IMR-90 (cell line): Measurements from ENCODE around the gene HMOX1. TPM values are rescaled to one million over a fixed set of nuclear protein-coding genes. Genes with fewer than 3 reads are reported as not detected.

Source experiments
- microRNA-seq, 2 experiments: library from miRNA; stranded (forward) in 1 of 2; unstranded in 1 of 2; fragments of 10-50 nt in 1 of 2; fragments of <30 nt in 1 of 2; gene quantifications in 1 of 2; microRNA quantifications in 1 of 2; one replicate each; pipeline versions ENCODE3 to v1.1.0; 2013 to 2020; ENCODE audit not compliant: insufficient read depth in 1 of 2, insufficient read length in 1 of 2, unreplicated experiment in 1 of 2
- polyA plus RNA-seq, 3 experiments: library from polyadenylated mRNA; depleted of rRNA; stranded (reverse); fragments of >200 nt; gene quantifications; 2 replicates each; pipeline ENCODE4 v1.2.3, GENCODE V29; 2012; ENCODE audit warnings: low replicate concordance in 1 of 3
- small RNA-seq, 5 experiments: library from RNA; depleted of rRNA; stranded (forward); fragments of <200 nt; gene quantifications; one replicate each; pipeline ENCODE3, GENCODE V24; 2012
- total RNA-seq: library from RNA; depleted of rRNA; stranded (reverse); fragments of >200 nt; gene quantifications from 2 replicates; pipeline ENCODE4 v1.2.3, GENCODE V29; 2012; rRNA removed

The HMOX1 gene
- total and polyA plus RNA-seq, 2 of the 4 experiments (the other 2 are of a cell fraction): 23.1 to 50.5 TPM

Small RNA genes within 50 kb of the gene (microRNA-seq; reads per million reads assigned to microRNA genes)
- 3.1 to 6.6 reads per million in 2 experiments for gene MIR3909
- gene MIR6069: 0 reads per million in 2 experiments

Small RNA genes within 50 kb of the gene (small RNA-seq; reads per million reads assigned to genes)
- 0 to 8.7 (median 4.2) reads per million in 5 experiments for gene MIR3909
- 0 reads per million in 5 experiments for gene MIR6069

Other genes with a start within 250 kb of the HMOX1 start
- 11.8 and 17.2 TPM in 2 replicates for gene HMGXB4, start 123.6 kb upstream of the HMOX1 start, total RNA-seq
- gene HMGXB4, start 123.6 kb upstream of the HMOX1 start, polyA plus RNA-seq (2012; rRNA removed): 16.5 and 18.5 TPM in 2 replicates
- 38.0 and 39.4 TPM in 2 replicates for gene TOM1, start 81.2 kb upstream of the HMOX1 start, total RNA-seq
- gene TOM1, start 81.2 kb upstream of the HMOX1 start, polyA plus RNA-seq (2012; rRNA removed): 46.4 and 48.5 TPM in 2 replicates
- gene MCM5, start 19.0 kb downstream of the HMOX1 start, total RNA-seq: 53.6 and 58.6 TPM in 2 replicates
- gene MCM5, start 19.0 kb downstream of the HMOX1 start, polyA plus RNA-seq (2012; rRNA removed): 43.0 and 44.3 TPM in 2 replicates
- under 0.01 TPM in 2 replicates for gene RASD2, start 159.7 kb downstream of the HMOX1 start, total RNA-seq
- 0.32 and 0.36 TPM in 2 replicates for gene RASD2, start 159.7 kb downstream of the HMOX1 start, polyA plus RNA-seq (2012; rRNA removed)
- gene MB, start 236.2 kb downstream of the HMOX1 start, total RNA-seq: not detected in 2 replicates
- gene MB, start 236.2 kb downstream of the HMOX1 start, polyA plus RNA-seq (2012; rRNA removed): not detected in 2 replicates